ENCODE results near the gene TBC1D3B. TPM values are rescaled to one million over a fixed set of nuclear protein-coding genes. Genes with fewer than 3 reads are reported as not detected.

Gene TBC1D3B
- total RNA-seq, 1 experiment from 2014 or later, result 6.3 TPM

GRCh38 chr17:36129616-36130015 lies 46.8 kb downstream of the TBC1D3B start (continued):
- no peak for TF ChIP-seq NFYB (CRISPR knock-in tag; conservative IDR thresholded peaks at IDR 0.05; ENCODE audit: low read depth)
- no peak for TF ChIP-seq FOXP1 (CRISPR knock-in tag; IDR thresholded peaks at IDR 0.05; ENCODE audit: borderline replicate concordance)
- TF ChIP-seq E2F1 (CRISPR knock-in tag; IDR thresholded peaks at IDR 0.05), result no peak
- no peak for TF ChIP-seq ARID4B (CRISPR knock-in tag; IDR thresholded peaks at IDR 0.05; ENCODE audit: borderline replicate concordance)
- no peak for TF ChIP-seq SOX15 (CRISPR knock-in tag; IDR thresholded peaks at IDR 0.05)

GRCh38 chr17:36128411-36128978 lies 47.9 kb downstream of the TBC1D3B start:
- POLR2A ChIA-PET, result no interaction called here
- Mint-ChIP-seq H3K9me3 (peaks cover 26% of the 10 kb centered on the region), H3K4me3 (no peak overlapping the region), H3K36me3 (peaks cover 26% of the 10 kb centered on the region), H3K27me3 (ENCODE audit: low read depth) (peaks cover 19% of the 10 kb centered on the region), H3K27ac (no peak overlapping the region), H3K4me1 (peaks cover 25% of the 10 kb centered on the region)
- TF ChIP-seq ZNF512 (CRISPR knock-in tag; IDR thresholded peaks at IDR 0.05; ENCODE audit: borderline replicate concordance) (no peak), ZNF263 (CRISPR knock-in tag; IDR thresholded peaks at IDR 0.05; ENCODE audit: low read depth) (no peak)
- CTCF ChIA-PET, result interaction anchor here (0.7 to 1.5 kb wide), 4 partner anchors 9 to 159 kb away, joined by 3 to 6 read pairs (median 4); no protein-coding TSS in a partner anchor
- ATAC-seq (no peak), DNase-seq (ENCODE audit: low spot score) (no peak)

GRCh38 chr17:36127911-36128310 lies 48.5 kb downstream of the TBC1D3B start:
- H3K9me3 Mint-ChIP-seq, result peaks cover 26% of the 10 kb centered on the region
- H3K36me3 Mint-ChIP-seq, result peaks cover 26% of the 10 kb centered on the region
- DNase-seq (ENCODE audit: low spot score) (no peak), ATAC-seq (no peak)
- H3K27ac Mint-ChIP-seq, result no peak overlapping the region
- H3K27me3 Mint-ChIP-seq (ENCODE audit: low read depth), result peaks cover 19% of the 10 kb centered on the region
- ChIA-PET POLR2A (no interaction called here), CTCF (interaction anchor here (0.7 to 1.5 kb wide), 3 partner anchors 9 to 55 kb away, joined by 3 to 6 read pairs (median 5); no protein-coding TSS in a partner anchor)
- no peak overlapping the region for H3K4me3 Mint-ChIP-seq
- peaks cover 31% of the 10 kb centered on the region for H3K4me1 Mint-ChIP-seq
- TF ChIP-seq ZNF263 (CRISPR knock-in tag; IDR thresholded peaks at IDR 0.05; ENCODE audit: low read depth), result no peak
- TF ChIP-seq JAZF1 (CRISPR knock-in tag; IDR thresholded peaks at IDR 0.05), result no peak
- TF ChIP-seq NFATC4 (CRISPR knock-in tag; IDR thresholded peaks at IDR 0.05), result no peak
- TF ChIP-seq ERG (CRISPR knock-in tag; IDR thresholded peaks at IDR 0.05), result no peak
- no peak for TF ChIP-seq FOXJ3 (CRISPR knock-in tag; IDR thresholded peaks at IDR 0.05; ENCODE audit: borderline replicate concordance)
- no peak for TF ChIP-seq USF1 (CRISPR knock-in tag; IDR thresholded peaks at IDR 0.05)
- TF ChIP-seq STAT6 (CRISPR knock-in tag; conservative IDR thresholded peaks at IDR 0.05; ENCODE audit: low read depth), result no peak
- no peak for TF ChIP-seq ARID4B (CRISPR knock-in tag; IDR thresholded peaks at IDR 0.05; ENCODE audit: borderline replicate concordance)
- no peak for TF ChIP-seq ZNF317 (CRISPR knock-in tag; IDR thresholded peaks at IDR 0.05; ENCODE audit: borderline replicate concordance, low read depth)
- no peak for TF ChIP-seq NFE2L1 (CRISPR knock-in tag; IDR thresholded peaks at IDR 0.05)

All from WTC11 (cell line).